GM23338 (cell line): ENCODE results near the gene ADIPOQ. TPM values are rescaled to one million over a fixed set of nuclear protein-coding genes. Genes with fewer than 3 reads are reported as not detected.

ENCODE experiments used
- ATAC-seq: fragments of 200-7000 bp; cut with Tn5 transposase; 3 replicates; pipeline ENCODE4 v1.9.1; 2020
- DNase-seq: peaks from one replicate; pipeline ENCODE4 v3.0.0-alpha.2; 2015; ENCODE audit warnings: low spot score
- H2AFZ ChIP-seq: fragments of 200-600 bp; sonication (generic); 2 replicates; pipeline ENCODE4 v1.8.0; 2016; ENCODE audit warnings: antibody characterized with exemption, mild to moderate bottlenecking, moderate library complexity
- H3F3A ChIP-seq: fragments of 200-600 bp; sonication (generic); replicated peaks from 2 replicates; pipeline ENCODE4 v1.8.0; 2017; ENCODE audit warnings: antibody characterized with exemption, mixed run types, low read depth
- H3K27ac ChIP-seq: fragments of 200-600 bp; sonication (generic); 2 replicates; pipeline ENCODE4 v1.6.1; 2016; ENCODE audit warnings: low read depth
- H3K27me3 ChIP-seq: fragments of 200-600 bp; sonication (generic); 2 replicates; pipeline ENCODE4 v1.8.0; 2016; ENCODE audit warnings: mild to moderate bottlenecking, mixed run types, moderate library complexity; ENCODE audit not compliant: insufficient read depth
- H3K36me3 ChIP-seq: fragments of 200-600 bp; sonication (generic); 2 replicates; pipeline ENCODE4 v1.8.0; 2016; ENCODE audit warnings: mild to moderate bottlenecking; ENCODE audit not compliant: insufficient read depth
- H3K4me1 ChIP-seq: fragments of 200-600 bp; sonication (generic); 2 replicates; pipeline ENCODE4 v1.8.0; 2016; ENCODE audit warnings: mild to moderate bottlenecking, moderate library complexity; ENCODE audit not compliant: insufficient read depth
- H3K4me2 ChIP-seq: fragments of 200-600 bp; sonication (generic); 2 replicates; pipeline ENCODE4 v1.7.1; 2017; ENCODE audit warnings: mixed run types
- H3K4me3 ChIP-seq: fragments of 200-600 bp; sonication (generic); 2 replicates; pipeline ENCODE4 v1.6.1; 2016; ENCODE audit warnings: mixed run types
- H3K79me2 ChIP-seq: fragments of 200-600 bp; sonication (generic); replicated peaks from 2 replicates; pipeline ENCODE4 v1.8.0; 2017; ENCODE audit warnings: mild to moderate bottlenecking; ENCODE audit not compliant: insufficient read depth
- H3K9me2 ChIP-seq: fragments of 200-600 bp; sonication (generic); 2 replicates; pipeline ENCODE4 v1.8.0; 2017; ENCODE audit not compliant: insufficient read depth
- H4K20me1 ChIP-seq: fragments of 200-600 bp; sonication (generic); replicated peaks from 2 replicates; pipeline ENCODE4 v1.8.0; 2017; ENCODE audit warnings: mild to moderate bottlenecking; ENCODE audit not compliant: insufficient read depth
- H3K27ac Mint-ChIP-seq: 2 replicates; pipeline ENCODE4 v1.8.0; 2020; ENCODE audit warnings: inconsistent platforms, mild to moderate bottlenecking, moderate library complexity, mixed read lengths
- H3K27me3 Mint-ChIP-seq: 3 replicates; pipeline ENCODE4 v1.8.0; 2022; ENCODE audit warnings: low read depth, mild to moderate bottlenecking, moderate library complexity, mixed read lengths, inconsistent platforms; ENCODE audit not compliant: insufficient read depth, poor library complexity
- H3K36me3 Mint-ChIP-seq: 3 replicates; pipeline ENCODE4 v1.8.0; 2021; ENCODE audit warnings: low read depth, mild to moderate bottlenecking, inconsistent platforms, moderate library complexity, mixed read lengths
- H3K4me1 Mint-ChIP-seq: 3 replicates; pipeline ENCODE4 v1.8.0; 2020; ENCODE audit warnings: mild to moderate bottlenecking, inconsistent platforms, mixed read lengths
- H3K4me3 Mint-ChIP-seq: 3 replicates; pipeline ENCODE4 v1.8.0; 2021; ENCODE audit warnings: moderate library complexity, mild to moderate bottlenecking, inconsistent platforms, mixed read lengths
- H3K9me3 Mint-ChIP-seq: 3 replicates; pipeline ENCODE4 v1.8.0; 2020; ENCODE audit warnings: moderate library complexity, mild to moderate bottlenecking, inconsistent platforms, mixed read lengths
- CREB1 ChIP-seq: fragments of 250-450 bp; sonication (Bioruptor Pico); IDR thresholded peaks from 2 replicates; pipeline ENCODE4 v1.5.0; 2020; ENCODE audit warnings: low read depth, mild to moderate bottlenecking, moderate library complexity
- EZH2 ChIP-seq: fragments of 200-600 bp; sonication (generic); IDR thresholded peaks from one replicate; pipeline ENCODE4 v1.8.0; 2017; ENCODE audit warnings: antibody characterized with exemption, mild to moderate bottlenecking, low read depth; ENCODE audit not compliant: unreplicated experiment
- EZH2phosphoT487 ChIP-seq: fragments of 200-600 bp; sonication (generic); IDR thresholded peaks from one replicate; pipeline ENCODE4 v1.8.1; 2018; ENCODE audit warnings: antibody characterized with exemption; ENCODE audit not compliant: unreplicated experiment
- JUNB ChIP-seq: IDR thresholded peaks from one replicate; pipeline ENCODE4 v1.6.1; 2016; ENCODE audit warnings: antibody characterized with exemption; ENCODE audit not compliant: unreplicated experiment
- NANOG ChIP-seq: IDR thresholded peaks from 2 replicates; pipeline ENCODE4 v1.6.1; 2016; ENCODE audit warnings: antibody characterized with exemption, borderline replicate concordance
- POLR2AphosphoS5 ChIP-seq: IDR thresholded peaks from 2 replicates; pipeline ENCODE4 v1.6.1; 2016; ENCODE audit warnings: antibody characterized with exemption, low read depth
- STAT1 ChIP-seq: IDR thresholded peaks from one replicate; pipeline ENCODE4 v1.6.1; 2016; ENCODE audit warnings: antibody characterized with exemption; ENCODE audit not compliant: unreplicated experiment
- ZNF114 ChIP-seq: fragments of 250-450 bp; sonication (Bioruptor Pico); IDR thresholded peaks from 2 replicates; pipeline ENCODE4 v1.5.0; 2020; ENCODE audit warnings: mild to moderate bottlenecking, moderate library complexity
- ZNF331 ChIP-seq: fragments of 250-450 bp; sonication (Bioruptor Pico); IDR thresholded peaks from 2 replicates; pipeline ENCODE4 v1.5.0; 2020; ENCODE audit warnings: low read depth, mild to moderate bottlenecking, moderate library complexity
- polyA plus RNA-seq: library from polyadenylated mRNA; unstranded; fragments of >200 nt; fragmentation: Nextera tagmentation; extraction: Ambion mirVana; gene quantifications from 2 replicates; pipeline ENCODE4 v1.2.1, GENCODE V29; 2016
- total RNA-seq: library from RNA; depleted of rRNA; stranded (reverse); fragments of >200 nt; shearing (Covaris generic); gene quantifications from 2 replicates; pipeline ENCODE4 v1.2.3, GENCODE V29; 2014
- TF ChIP-seq, protein P1 (sequence below), 2 experiments: fragments of 200-600 bp in 1 of 2; sonication (generic) in 1 of 2; conservative IDR thresholded peaks; 2 replicates each; pipeline versions ENCODE4 v1.5.1 to v1.6.1; 2016 to 2017; ENCODE audit warnings: antibody characterized with exemption in 2 of 2, low read depth in 2 of 2, mild to moderate bottlenecking in 2 of 2, moderate library complexity in 1 of 2
- TF ChIP-seq, protein P2 (sequence below): IDR thresholded peaks from 2 replicates; pipeline ENCODE4 v1.6.1; 2016; ENCODE audit warnings: antibody characterized with exemption
- TF ChIP-seq, protein P3 (sequence below): fragments of 250-450 bp; sonication (Bioruptor Pico); IDR thresholded peaks from 2 replicates; pipeline ENCODE4 v1.5.0; 2020; ENCODE audit warnings: mild to moderate bottlenecking, moderate library complexity
- TF ChIP-seq, protein P4 (sequence below): IDR thresholded peaks from one replicate; pipeline ENCODE4 v1.6.1; 2018; ENCODE audit warnings: antibody characterized with exemption; ENCODE audit not compliant: unreplicated experiment

ADIPOQ gene
- total and polyA plus RNA-seq, 2 experiments from 2014 or later: not detected

DNA sequence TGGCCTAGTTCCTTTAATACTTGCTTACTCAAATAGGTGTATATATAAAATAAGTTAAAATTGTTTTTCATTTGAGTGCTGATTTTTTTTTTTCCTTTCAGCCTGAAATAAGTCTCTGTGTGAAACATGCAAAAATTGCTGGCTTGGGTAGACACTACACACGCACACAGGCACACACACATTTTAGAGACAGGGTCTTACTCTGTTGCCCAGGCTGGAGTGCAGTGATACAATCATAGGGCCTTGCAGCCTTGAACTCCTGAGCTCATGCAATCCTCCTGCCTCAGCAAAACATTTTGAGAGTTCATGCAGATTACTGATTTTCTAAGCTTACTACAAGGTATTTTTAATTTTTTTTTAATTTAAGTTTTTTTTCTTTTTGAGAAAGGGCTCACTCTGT lies 23.6 kb upstream of the ADIPOQ start:
- no peak overlapping the region for H3K4me3 Mint-ChIP-seq
- no peaks in the 10 kb centered on the region for H3K9me2 ChIP-seq

More for the DNA sequence above, 23.6 kb upstream of the ADIPOQ start:
- no peaks in the 10 kb centered on the region for H3K36me3 Mint-ChIP-seq
- Histone ChIP-seq H3K27me3 (peaks cover under 1% of the 10 kb centered on the region; the same call in 1 of the 2 replicates), H3K4me1 (peaks cover 13% of the 10 kb centered on the region), H4K20me1 (no peaks in the 10 kb centered on the region), H3K4me3 (no peak overlapping the region), H3K36me3 (no peaks in the 10 kb centered on the region), H3F3A (no peaks in the 10 kb centered on the region), H3K79me2 (no peaks in the 10 kb centered on the region), H3K4me2 (no peak overlapping the region), H3K27ac (no peak overlapping the region), H2AFZ (no peak overlapping the region)
- peaks cover 15% of the 10 kb centered on the region for H3K4me1 Mint-ChIP-seq
- DNase-seq: no peak
- no peaks in the 10 kb centered on the region for H3K9me3 Mint-ChIP-seq
- no peak for ATAC-seq
- H3K27me3 Mint-ChIP-seq: peaks cover 2% of the 10 kb centered on the region
- no peak for TF ChIP-seq JUNB
- no peak for TF ChIP-seq POLR2AphosphoS5
- TF ChIP-seq, protein P1, sequence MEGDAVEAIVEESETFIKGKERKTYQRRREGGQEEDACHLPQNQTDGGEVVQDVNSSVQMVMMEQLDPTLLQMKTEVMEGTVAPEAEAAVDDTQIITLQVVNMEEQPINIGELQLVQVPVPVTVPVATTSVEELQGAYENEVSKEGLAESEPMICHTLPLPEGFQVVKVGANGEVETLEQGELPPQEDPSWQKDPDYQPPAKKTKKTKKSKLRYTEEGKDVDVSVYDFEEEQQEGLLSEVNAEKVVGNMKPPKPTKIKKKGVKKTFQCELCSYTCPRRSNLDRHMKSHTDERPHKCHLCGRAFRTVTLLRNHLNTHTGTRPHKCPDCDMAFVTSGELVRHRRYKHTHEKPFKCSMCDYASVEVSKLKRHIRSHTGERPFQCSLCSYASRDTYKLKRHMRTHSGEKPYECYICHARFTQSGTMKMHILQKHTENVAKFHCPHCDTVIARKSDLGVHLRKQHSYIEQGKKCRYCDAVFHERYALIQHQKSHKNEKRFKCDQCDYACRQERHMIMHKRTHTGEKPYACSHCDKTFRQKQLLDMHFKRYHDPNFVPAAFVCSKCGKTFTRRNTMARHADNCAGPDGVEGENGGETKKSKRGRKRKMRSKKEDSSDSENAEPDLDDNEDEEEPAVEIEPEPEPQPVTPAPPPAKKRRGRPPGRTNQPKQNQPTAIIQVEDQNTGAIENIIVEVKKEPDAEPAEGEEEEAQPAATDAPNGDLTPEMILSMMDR (conservative IDR thresholded peaks at IDR 0.05; ENCODE audit: low read depth in 2 of 2): no peak
- TF ChIP-seq NANOG: no peak
- no peak for TF ChIP-seq ZNF331
- no peak for TF ChIP-seq CREB1 (CRISPR knock-in tag)
- TF ChIP-seq ZNF114: no peak
- TF ChIP-seq, protein P2, sequence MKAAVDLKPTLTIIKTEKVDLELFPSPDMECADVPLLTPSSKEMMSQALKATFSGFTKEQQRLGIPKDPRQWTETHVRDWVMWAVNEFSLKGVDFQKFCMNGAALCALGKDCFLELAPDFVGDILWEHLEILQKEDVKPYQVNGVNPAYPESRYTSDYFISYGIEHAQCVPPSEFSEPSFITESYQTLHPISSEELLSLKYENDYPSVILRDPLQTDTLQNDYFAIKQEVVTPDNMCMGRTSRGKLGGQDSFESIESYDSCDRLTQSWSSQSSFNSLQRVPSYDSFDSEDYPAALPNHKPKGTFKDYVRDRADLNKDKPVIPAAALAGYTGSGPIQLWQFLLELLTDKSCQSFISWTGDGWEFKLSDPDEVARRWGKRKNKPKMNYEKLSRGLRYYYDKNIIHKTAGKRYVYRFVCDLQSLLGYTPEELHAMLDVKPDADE: no peak
- no peak for TF ChIP-seq STAT1
- TF ChIP-seq, protein P3, sequence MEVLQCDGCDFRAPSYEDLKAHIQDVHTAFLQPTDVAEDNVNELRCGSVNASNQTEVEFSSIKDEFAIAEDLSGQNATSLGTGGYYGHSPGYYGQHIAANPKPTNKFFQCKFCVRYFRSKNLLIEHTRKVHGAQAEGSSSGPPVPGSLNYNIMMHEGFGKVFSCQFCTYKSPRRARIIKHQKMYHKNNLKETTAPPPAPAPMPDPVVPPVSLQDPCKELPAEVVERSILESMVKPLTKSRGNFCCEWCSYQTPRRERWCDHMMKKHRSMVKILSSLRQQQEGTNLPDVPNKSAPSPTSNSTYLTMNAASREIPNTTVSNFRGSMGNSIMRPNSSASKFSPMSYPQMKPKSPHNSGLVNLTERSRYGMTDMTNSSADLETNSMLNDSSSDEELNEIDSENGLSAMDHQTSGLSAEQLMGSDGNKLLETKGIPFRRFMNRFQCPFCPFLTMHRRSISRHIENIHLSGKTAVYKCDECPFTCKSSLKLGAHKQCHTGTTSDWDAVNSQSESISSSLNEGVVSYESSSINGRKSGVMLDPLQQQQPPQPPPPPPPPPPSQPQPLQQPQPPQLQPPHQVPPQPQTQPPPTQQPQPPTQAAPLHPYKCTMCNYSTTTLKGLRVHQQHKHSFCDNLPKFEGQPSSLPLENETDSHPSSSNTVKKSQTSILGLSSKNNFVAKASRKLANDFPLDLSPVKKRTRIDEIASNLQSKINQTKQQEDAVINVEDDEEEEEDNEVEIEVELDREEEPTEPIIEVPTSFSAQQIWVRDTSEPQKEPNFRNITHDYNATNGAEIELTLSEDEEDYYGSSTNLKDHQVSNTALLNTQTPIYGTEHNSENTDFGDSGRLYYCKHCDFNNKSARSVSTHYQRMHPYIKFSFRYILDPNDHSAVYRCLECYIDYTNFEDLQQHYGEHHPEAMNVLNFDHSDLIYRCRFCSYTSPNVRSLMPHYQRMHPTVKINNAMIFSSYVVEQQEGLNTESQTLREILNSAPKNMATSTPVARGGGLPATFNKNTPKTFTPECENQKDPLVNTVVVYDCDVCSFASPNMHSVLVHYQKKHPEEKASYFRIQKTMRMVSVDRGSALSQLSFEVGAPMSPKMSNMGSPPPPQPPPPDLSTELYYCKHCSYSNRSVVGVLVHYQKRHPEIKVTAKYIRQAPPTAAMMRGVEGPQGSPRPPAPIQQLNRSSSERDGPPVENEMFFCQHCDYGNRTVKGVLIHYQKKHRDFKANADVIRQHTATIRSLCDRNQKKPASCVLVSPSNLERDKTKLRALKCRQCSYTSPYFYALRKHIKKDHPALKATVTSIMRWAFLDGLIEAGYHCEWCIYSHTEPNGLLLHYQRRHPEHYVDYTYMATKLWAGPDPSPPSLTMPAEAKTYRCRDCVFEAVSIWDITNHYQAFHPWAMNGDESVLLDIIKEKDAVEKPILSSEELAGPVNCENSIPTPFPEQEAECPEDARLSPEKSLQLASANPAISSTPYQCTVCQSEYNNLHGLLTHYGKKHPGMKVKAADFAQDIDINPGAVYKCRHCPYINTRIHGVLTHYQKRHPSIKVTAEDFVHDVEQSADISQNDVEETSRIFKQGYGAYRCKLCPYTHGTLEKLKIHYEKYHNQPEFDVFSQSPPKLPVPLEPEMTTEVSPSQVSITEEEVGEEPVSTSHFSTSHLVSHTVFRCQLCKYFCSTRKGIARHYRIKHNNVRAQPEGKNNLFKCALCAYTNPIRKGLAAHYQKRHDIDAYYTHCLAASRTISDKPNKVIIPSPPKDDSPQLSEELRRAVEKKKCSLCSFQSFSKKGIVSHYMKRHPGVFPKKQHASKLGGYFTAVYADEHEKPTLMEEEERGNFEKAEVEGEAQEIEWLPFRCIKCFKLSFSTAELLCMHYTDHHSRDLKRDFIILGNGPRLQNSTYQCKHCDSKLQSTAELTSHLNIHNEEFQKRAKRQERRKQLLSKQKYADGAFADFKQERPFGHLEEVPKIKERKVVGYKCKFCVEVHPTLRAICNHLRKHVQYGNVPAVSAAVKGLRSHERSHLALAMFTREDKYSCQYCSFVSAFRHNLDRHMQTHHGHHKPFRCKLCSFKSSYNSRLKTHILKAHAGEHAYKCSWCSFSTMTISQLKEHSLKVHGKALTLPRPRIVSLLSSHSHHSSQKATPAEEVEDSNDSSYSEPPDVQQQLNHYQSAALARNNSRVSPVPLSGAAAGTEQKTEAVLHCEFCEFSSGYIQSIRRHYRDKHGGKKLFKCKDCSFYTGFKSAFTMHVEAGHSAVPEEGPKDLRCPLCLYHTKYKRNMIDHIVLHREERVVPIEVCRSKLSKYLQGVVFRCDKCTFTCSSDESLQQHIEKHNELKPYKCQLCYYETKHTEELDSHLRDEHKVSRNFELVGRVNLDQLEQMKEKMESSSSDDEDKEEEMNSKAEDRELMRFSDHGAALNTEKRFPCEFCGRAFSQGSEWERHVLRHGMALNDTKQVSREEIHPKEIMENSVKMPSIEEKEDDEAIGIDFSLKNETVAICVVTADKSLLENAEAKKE (CRISPR knock-in tag): no peak
- TF ChIP-seq, protein P4, sequence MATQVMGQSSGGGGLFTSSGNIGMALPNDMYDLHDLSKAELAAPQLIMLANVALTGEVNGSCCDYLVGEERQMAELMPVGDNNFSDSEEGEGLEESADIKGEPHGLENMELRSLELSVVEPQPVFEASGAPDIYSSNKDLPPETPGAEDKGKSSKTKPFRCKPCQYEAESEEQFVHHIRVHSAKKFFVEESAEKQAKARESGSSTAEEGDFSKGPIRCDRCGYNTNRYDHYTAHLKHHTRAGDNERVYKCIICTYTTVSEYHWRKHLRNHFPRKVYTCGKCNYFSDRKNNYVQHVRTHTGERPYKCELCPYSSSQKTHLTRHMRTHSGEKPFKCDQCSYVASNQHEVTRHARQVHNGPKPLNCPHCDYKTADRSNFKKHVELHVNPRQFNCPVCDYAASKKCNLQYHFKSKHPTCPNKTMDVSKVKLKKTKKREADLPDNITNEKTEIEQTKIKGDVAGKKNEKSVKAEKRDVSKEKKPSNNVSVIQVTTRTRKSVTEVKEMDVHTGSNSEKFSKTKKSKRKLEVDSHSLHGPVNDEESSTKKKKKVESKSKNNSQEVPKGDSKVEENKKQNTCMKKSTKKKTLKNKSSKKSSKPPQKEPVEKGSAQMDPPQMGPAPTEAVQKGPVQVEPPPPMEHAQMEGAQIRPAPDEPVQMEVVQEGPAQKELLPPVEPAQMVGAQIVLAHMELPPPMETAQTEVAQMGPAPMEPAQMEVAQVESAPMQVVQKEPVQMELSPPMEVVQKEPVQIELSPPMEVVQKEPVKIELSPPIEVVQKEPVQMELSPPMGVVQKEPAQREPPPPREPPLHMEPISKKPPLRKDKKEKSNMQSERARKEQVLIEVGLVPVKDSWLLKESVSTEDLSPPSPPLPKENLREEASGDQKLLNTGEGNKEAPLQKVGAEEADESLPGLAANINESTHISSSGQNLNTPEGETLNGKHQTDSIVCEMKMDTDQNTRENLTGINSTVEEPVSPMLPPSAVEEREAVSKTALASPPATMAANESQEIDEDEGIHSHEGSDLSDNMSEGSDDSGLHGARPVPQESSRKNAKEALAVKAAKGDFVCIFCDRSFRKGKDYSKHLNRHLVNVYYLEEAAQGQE: no peak
- no peak for TF ChIP-seq EZH2phosphoT487
- TF ChIP-seq EZH2: no peak
- H3K27ac Mint-ChIP-seq: no peak overlapping the region
